Ishikawa (cell line): Measurements from ENCODE around the gene ROBO2.

Experiments
- CREB1 ChIP-seq: IDR thresholded peaks from 2 replicates; pipeline ENCODE4 v1.6.1; 2012; ENCODE audit warnings: low read depth
- EGR1 ChIP-seq: IDR thresholded peaks from 2 replicates; pipeline ENCODE4 v1.6.1; 2012
- MAX ChIP-seq: IDR thresholded peaks from 2 replicates; pipeline ENCODE4 v1.6.1; 2012
- RAD21 ChIP-seq: IDR thresholded peaks from 2 replicates; pipeline ENCODE4 v1.6.1; 2012; ENCODE audit warnings: low read depth
- REST ChIP-seq: IDR thresholded peaks from 2 replicates; pipeline ENCODE4 v1.6.1; 2012; ENCODE audit warnings: low read depth, mild to moderate bottlenecking
- TAF1 ChIP-seq: IDR thresholded peaks from 2 replicates; pipeline ENCODE4 v1.6.1; 2012; ENCODE audit warnings: low read depth, mild to moderate bottlenecking
- USF1 ChIP-seq: IDR thresholded peaks from 2 replicates; pipeline ENCODE4 v1.6.1; 2012
- ZBTB7A ChIP-seq: IDR thresholded peaks from 2 replicates; pipeline ENCODE4 v1.6.1; 2012; ENCODE audit warnings: low read depth

GRCh38 chr3:77648664-77649063 is 608.8 kb downstream of the ROBO2 start:
- no peak for TF ChIP-seq EGR1
- no peak for TF ChIP-seq TAF1
- TF ChIP-seq RAD21, result no peak
- no peak for TF ChIP-seq USF1
- TF ChIP-seq MAX, result no peak
- TF ChIP-seq REST, result no peak
- no peak for TF ChIP-seq CREB1
- TF ChIP-seq ZBTB7A, result no peak
